ENCODE measurements around the gene QDPR. TPM values are rescaled to one million over a fixed set of nuclear protein-coding genes. Genes with fewer than 3 reads are reported as not detected.

Gene QDPR
- total RNA-seq, 1 donor from 2014 or later = 17.0 TPM

DNA sequence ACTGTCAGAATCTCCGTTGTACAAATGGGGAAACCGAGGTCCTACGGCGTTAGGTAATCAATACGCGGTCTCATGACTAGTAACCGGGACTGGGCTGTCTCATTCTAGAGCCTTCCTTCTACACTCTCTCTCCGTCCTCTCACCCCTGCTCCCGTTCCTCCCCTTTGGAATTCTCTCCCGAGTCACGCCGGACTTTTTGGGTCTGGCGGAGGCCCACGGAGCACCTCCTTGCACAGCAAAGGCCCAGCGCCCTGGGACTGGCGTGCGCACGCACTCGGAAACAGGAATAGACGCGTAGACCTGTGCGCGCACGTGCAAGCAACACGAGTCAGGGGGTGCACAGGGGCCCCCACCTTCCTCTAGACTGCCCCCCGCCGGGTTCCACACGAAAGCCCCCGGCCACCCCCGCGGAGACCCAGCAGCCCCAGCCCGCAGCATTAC lies 361 bp downstream of the QDPR start:
- Mint-ChIP-seq H3K36me3 (ENCODE audit: unreplicated experiment) (peaks cover 2% of the 10 kb centered on the region), H3K27me3 (ENCODE audit: unreplicated experiment) (peaks cover 16% of the 10 kb centered on the region), H3K27ac (ENCODE audit: unreplicated experiment) (peak overlapping the region; percentile 95), H3K4me3 (ENCODE audit: unreplicated experiment) (peak overlapping the region; percentile 98), H3K9me3 (ENCODE audit: unreplicated experiment) (no peaks in the 10 kb centered on the region), H3K4me1 (ENCODE audit: unreplicated experiment) (peaks cover 19% of the 10 kb centered on the region)
- TF ChIP-seq, protein P1, sequence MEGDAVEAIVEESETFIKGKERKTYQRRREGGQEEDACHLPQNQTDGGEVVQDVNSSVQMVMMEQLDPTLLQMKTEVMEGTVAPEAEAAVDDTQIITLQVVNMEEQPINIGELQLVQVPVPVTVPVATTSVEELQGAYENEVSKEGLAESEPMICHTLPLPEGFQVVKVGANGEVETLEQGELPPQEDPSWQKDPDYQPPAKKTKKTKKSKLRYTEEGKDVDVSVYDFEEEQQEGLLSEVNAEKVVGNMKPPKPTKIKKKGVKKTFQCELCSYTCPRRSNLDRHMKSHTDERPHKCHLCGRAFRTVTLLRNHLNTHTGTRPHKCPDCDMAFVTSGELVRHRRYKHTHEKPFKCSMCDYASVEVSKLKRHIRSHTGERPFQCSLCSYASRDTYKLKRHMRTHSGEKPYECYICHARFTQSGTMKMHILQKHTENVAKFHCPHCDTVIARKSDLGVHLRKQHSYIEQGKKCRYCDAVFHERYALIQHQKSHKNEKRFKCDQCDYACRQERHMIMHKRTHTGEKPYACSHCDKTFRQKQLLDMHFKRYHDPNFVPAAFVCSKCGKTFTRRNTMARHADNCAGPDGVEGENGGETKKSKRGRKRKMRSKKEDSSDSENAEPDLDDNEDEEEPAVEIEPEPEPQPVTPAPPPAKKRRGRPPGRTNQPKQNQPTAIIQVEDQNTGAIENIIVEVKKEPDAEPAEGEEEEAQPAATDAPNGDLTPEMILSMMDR (IDR thresholded peaks at IDR 0.05) = no peak
- DNase-seq (ENCODE audit: extremely low spot score, unreplicated experiment) = no peak

DNA sequence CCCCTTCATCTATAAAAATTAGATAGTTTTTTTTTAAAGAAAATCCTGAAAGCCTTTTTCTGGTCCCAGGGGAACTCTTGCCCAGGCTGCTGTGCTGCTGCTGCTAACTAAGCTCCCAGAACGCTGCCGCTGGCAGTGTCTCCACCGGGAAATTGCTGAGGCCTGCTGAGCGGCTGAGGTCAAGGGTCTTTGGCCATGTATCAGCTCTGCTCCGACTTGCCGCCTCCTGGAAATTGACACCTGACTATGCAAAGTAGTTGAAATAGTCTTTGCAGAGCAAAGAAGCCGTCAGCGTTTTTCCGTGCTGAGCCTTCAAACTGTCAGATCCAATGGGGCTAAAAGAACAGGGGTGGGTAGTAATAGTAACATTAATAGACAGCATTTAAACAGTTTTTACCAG lies 839 bp downstream of the QDPR start:
- H3K27me3 Mint-ChIP-seq (ENCODE audit: unreplicated experiment) = peaks cover 12% of the 10 kb centered on the region
- no peaks in the 10 kb centered on the region for H3K9me3 Mint-ChIP-seq (ENCODE audit: unreplicated experiment)
- H3K4me1 Mint-ChIP-seq (ENCODE audit: unreplicated experiment) = peaks cover 19% of the 10 kb centered on the region
- peak overlapping the region; percentile 98 for H3K4me3 Mint-ChIP-seq (ENCODE audit: unreplicated experiment)
- TF ChIP-seq, protein P1 (IDR thresholded peaks at IDR 0.05) = no peak
- H3K36me3 Mint-ChIP-seq (ENCODE audit: unreplicated experiment) = peaks cover 2% of the 10 kb centered on the region
- no peak for DNase-seq (ENCODE audit: extremely low spot score, unreplicated experiment)
- peak overlapping the region; percentile 95 for H3K27ac Mint-ChIP-seq (ENCODE audit: unreplicated experiment)

DNA sequence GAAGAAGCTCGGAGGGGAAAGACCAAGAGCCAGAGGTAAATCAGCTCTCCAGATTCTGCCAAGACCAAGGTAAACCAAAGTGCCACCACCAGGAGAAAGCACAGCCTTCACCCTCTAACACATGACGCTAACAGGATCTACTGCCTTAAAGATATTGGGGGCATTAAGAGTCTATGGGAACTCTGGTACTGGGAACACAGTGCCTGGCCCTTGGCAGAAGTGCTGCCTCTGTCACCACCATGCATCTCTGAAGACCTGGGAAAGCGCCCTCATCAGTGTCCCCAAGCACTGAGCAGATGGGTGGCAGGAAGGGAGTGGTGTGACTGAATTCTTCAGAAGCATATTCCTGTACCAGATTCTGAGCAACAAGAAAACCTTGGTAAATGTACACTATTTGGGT lies 1.3 kb downstream of the QDPR start:
- H3K4me3 Mint-ChIP-seq (ENCODE audit: unreplicated experiment) = peak overlapping the region; percentile 98
- no peak overlapping the region for H3K27ac Mint-ChIP-seq (ENCODE audit: unreplicated experiment)
- H3K27me3 Mint-ChIP-seq (ENCODE audit: unreplicated experiment) = peaks cover 9% of the 10 kb centered on the region
- TF ChIP-seq, protein P1 (IDR thresholded peaks at IDR 0.05) = no peak
- peaks cover 2% of the 10 kb centered on the region for H3K36me3 Mint-ChIP-seq (ENCODE audit: unreplicated experiment)
- H3K4me1 Mint-ChIP-seq (ENCODE audit: unreplicated experiment) = peaks cover 19% of the 10 kb centered on the region
- DNase-seq (ENCODE audit: extremely low spot score, unreplicated experiment) = no peak
- H3K9me3 Mint-ChIP-seq (ENCODE audit: unreplicated experiment) = no peaks in the 10 kb centered on the region

DNA sequence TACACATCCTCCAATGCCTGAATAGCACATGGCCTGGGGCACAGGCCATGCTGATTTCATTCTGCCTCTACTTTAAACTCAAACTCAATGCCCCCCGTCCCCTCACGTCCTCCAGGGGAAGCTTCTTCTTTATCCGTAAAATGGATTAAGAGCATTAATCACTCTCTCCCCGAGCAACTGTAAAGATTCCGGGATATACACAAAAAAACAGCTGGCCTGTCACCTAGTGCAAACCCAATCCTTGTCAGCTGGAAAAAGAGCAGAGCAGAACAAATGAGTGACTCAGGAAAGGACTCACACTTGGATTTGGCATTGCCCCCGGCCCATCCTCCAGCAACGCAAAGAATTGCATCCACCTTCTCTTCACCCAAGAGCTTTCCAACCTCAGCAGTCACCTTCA lies 7.8 kb downstream of the QDPR start:
- Mint-ChIP-seq H3K4me1 (ENCODE audit: unreplicated experiment) (no peaks in the 10 kb centered on the region), H3K36me3 (ENCODE audit: unreplicated experiment) (peaks cover 15% of the 10 kb centered on the region), H3K4me3 (ENCODE audit: unreplicated experiment) (no peak overlapping the region), H3K27ac (ENCODE audit: unreplicated experiment) (no peak overlapping the region), H3K9me3 (ENCODE audit: unreplicated experiment) (no peaks in the 10 kb centered on the region), H3K27me3 (ENCODE audit: unreplicated experiment) (no peaks in the 10 kb centered on the region)
- no peak for DNase-seq (ENCODE audit: extremely low spot score, unreplicated experiment)
- TF ChIP-seq, protein P1 (IDR thresholded peaks at IDR 0.05) = no peak

DNA sequence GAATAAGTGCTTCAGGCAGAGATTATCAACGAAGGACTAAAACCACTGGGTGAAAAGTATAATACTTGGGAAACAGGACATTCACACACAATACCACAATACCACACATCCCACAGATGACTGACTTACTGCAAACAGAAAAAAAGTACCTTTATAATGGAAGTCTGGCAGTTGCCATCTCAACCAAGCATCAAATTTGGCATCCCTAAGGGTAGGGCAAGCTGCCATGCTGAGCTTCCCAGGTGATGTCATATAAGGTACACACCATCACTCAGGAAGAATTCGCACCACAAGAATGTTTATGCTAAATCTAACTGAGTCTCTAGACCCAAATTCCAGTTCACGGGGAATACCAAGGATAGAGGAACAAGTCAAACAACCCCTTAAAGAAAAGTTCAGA lies 9.1 kb downstream of the QDPR start:
- no peaks in the 10 kb centered on the region for H3K27me3 Mint-ChIP-seq (ENCODE audit: unreplicated experiment)
- H3K36me3 Mint-ChIP-seq (ENCODE audit: unreplicated experiment) = peaks cover 16% of the 10 kb centered on the region
- no peaks in the 10 kb centered on the region for H3K4me1 Mint-ChIP-seq (ENCODE audit: unreplicated experiment)
- DNase-seq (ENCODE audit: extremely low spot score, unreplicated experiment) = no peak
- no peaks in the 10 kb centered on the region for H3K9me3 Mint-ChIP-seq (ENCODE audit: unreplicated experiment)
- TF ChIP-seq, protein P1 (IDR thresholded peaks at IDR 0.05) = no peak
- H3K4me3 Mint-ChIP-seq (ENCODE audit: unreplicated experiment) = no peak overlapping the region
- no peak overlapping the region for H3K27ac Mint-ChIP-seq (ENCODE audit: unreplicated experiment)
